Thyroid gland (tissue), 4 donors: ENCODE measurements around the gene RPL6. TPM values are rescaled to one million over a fixed set of nuclear protein-coding genes. Genes with fewer than 3 reads are reported as not detected.

Experiments
- DNase-seq, 2 donors: peaks; one replicate each; pipeline ENCODE4 v3.0.0-alpha.2; 2019
- H3K27ac ChIP-seq, 3 donors: fragments of 200-600 bp; sonication (generic); 1 replicate in 2 of 3; 2 replicates in 1 of 3; pipeline ENCODE4 v1.5.1; 2016 to 2019; ENCODE audit warnings: mild to moderate bottlenecking in 1 of 3, moderate library complexity in 1 of 3
- H3K27me3 ChIP-seq: fragments of 200-600 bp; sonication (generic); one replicate; pipeline ENCODE4 v1.5.1; 2019
- H3K36me3 ChIP-seq, 2 donors: fragments of 200-600 bp; sonication (generic); one replicate each; pipeline ENCODE4 v1.5.1; 2016 to 2019
- H3K4me1 ChIP-seq, 2 donors: fragments of 200-600 bp; sonication (generic); one replicate each; pipeline ENCODE4 v1.5.1; 2017 to 2019
- H3K4me3 ChIP-seq, 3 donors: fragments of 200-600 bp; sonication (generic); replicated peaks in 1 of 3; 1 replicate in 2 of 3; 2 replicates in 1 of 3; pipeline ENCODE4 v1.5.1; 2016; ENCODE audit warnings: mild to moderate bottlenecking in 1 of 3
- H3K9me3 ChIP-seq: fragments of 200-600 bp; sonication (generic); one replicate; pipeline ENCODE4 v1.5.1; 2017
- CTCF ChIP-seq, 6 experiments: fragments of 200-600 bp in 3 of 6; fragments of 450-650 bp in 3 of 6; sonication (generic) in 3 of 6; IDR thresholded peaks; one replicate each; pipeline ENCODE4 v1.5.1; 2016 to 2019; ENCODE audit warnings: antibody characterized with exemption in 6 of 6, mild to moderate bottlenecking in 2 of 6, inconsistent platforms in 1 of 6, moderate library complexity in 1 of 6
- POLR2A ChIP-seq, 2 donors: fragments of 450-650 bp; IDR thresholded peaks; one replicate each; pipeline ENCODE4 v1.6.1; 2017; ENCODE audit warnings: antibody characterized with exemption in 2 of 2, mild to moderate bottlenecking in 2 of 2, moderate library complexity in 1 of 2
- WGBS, 2 donors: methylation state at CpG; one replicate each; pipeline ENCODE4 v1.1.5; 2017; 5-methylcytosine and 5-hydroxymethylcytosine counted together
- intact Hi-C: fragments of 100-400 bp; cut with DNase I; formaldehyde crosslinking; loops from one replicate; pipeline ENCODE4 v1.15.1; 2023
- total RNA-seq, 4 donors: library from RNA; depleted of rRNA; stranded (reverse); fragments of >200 nt; gene quantifications; one replicate each; pipeline ENCODE4 v1.2.3, GENCODE V29; 2016

The RPL6 gene
- total RNA-seq, 4 donors from 2014 or later, result 1,041 to 1,517 (median 1,257) TPM

- H3K27me3 ChIP-seq, result no peaks in the 10 kb centered on the region
- WGBS, 2 donors, result 47 to 49% methylated on average over 33 to 34 of the region's 34 CpGs
- peak overlapping the region; percentile 8 to 85 (median 76) for H3K4me3 ChIP-seq
- no peaks in the 10 kb centered on the region for H3K9me3 ChIP-seq
- no peak for DNase-seq
- intact Hi-C loops, result loop anchor here (10.0 kb wide), 1 partner anchor 146 kb away; no protein-coding TSS in a partner anchor
- H3K27ac ChIP-seq, result peak overlapping the region in 2 of 3 donors; percentile 76 to 88
- H3K4me1 ChIP-seq, result peaks cover 5 to 17% of the 10 kb centered on the region in 2 donors
- H3K36me3 ChIP-seq, result no peaks in the 10 kb centered on the region
- TF ChIP-seq CTCF (IDR thresholded peaks at IDR 0.05), result no peak
- no peak for TF ChIP-seq POLR2A (IDR thresholded peaks at IDR 0.05)
Observed at GRCh38 chr12:112380663-112381405, 28.6 kb downstream of the RPL6 start.

GRCh38 chr12:112375105-112375504, 34.3 kb downstream of the RPL6 start:
- Histone ChIP-seq H3K36me3 (no peaks in the 10 kb centered on the region), H3K27ac (no peak overlapping the region), H3K27me3 (no peaks in the 10 kb centered on the region), H3K4me1 (peaks cover 0 to 18% of the 10 kb centered on the region in 2 donors), H3K9me3 (no peaks in the 10 kb centered on the region), H3K4me3 (no peak overlapping the region)
- no peak for DNase-seq
- intact Hi-C loops, result no loop called here
- WGBS, 2 donors, result 82 to 88% methylated on average over 5 of the region's 5 CpGs
- no peak for TF ChIP-seq POLR2A (IDR thresholded peaks at IDR 0.05)
- no peak for TF ChIP-seq CTCF (IDR thresholded peaks at IDR 0.05)

GRCh38 chr12:112374166-112374740, 35.2 kb downstream of the RPL6 start:
- H3K27me3 ChIP-seq, result no peaks in the 10 kb centered on the region
- intact Hi-C loops, result no loop called here
- H3K9me3 ChIP-seq, result no peaks in the 10 kb centered on the region
- H3K36me3 ChIP-seq, result no peaks in the 10 kb centered on the region
- 78 to 84% methylated on average over 3 of the region's 3 CpGs for WGBS, 2 donors
- DNase-seq, result no peak
- H3K4me1 ChIP-seq, result peaks cover 0 to 25% of the 10 kb centered on the region in 2 donors
- H3K27ac ChIP-seq, result no peak overlapping the region
- TF ChIP-seq POLR2A (IDR thresholded peaks at IDR 0.05), result no peak
- no peak overlapping the region for H3K4me3 ChIP-seq

GRCh38 chr12:112370868-112371510, 38.4 kb downstream of the RPL6 start:
- Histone ChIP-seq H3K27me3 (no peaks in the 10 kb centered on the region), H3K4me3 (no peak overlapping the region), H3K27ac (no peak overlapping the region), H3K9me3 (no peaks in the 10 kb centered on the region), H3K36me3 (no peaks in the 10 kb centered on the region), H3K4me1 (peaks cover 5 to 35% of the 10 kb centered on the region in 2 donors)
- intact Hi-C loops, result no loop called here
- WGBS, 2 donors, result 78% methylated on average over 8 of the region's 8 CpGs
- no peak for TF ChIP-seq POLR2A (IDR thresholded peaks at IDR 0.05)
- no peak for TF ChIP-seq CTCF (IDR thresholded peaks at IDR 0.05)
- no peak for DNase-seq

- intact Hi-C loops, result no loop called here
- Histone ChIP-seq H3K4me1 (peaks cover 5 to 42% of the 10 kb centered on the region in 2 donors), H3K4me3 (no peak overlapping the region), H3K36me3 (no peaks in the 10 kb centered on the region), H3K27me3 (no peaks in the 10 kb centered on the region), H3K27ac (no peak overlapping the region), H3K9me3 (no peaks in the 10 kb centered on the region)
- DNase-seq, result no peak
- TF ChIP-seq POLR2A (IDR thresholded peaks at IDR 0.05) (no peak), CTCF (IDR thresholded peaks at IDR 0.05) (no peak)
- WGBS, 2 donors, result 49 to 56% methylated on average over 1 of the region's 1 CpG
Observed at GRCh38 chr12:112370199-112370598, 39.2 kb downstream of the RPL6 start.
